Measurements from ENCODE around the gene LY6G6F. TPM values are rescaled to one million over a fixed set of nuclear protein-coding genes. Genes with fewer than 3 reads are reported as not detected.

Gene LY6G6F
- total and polyA plus RNA-seq, 2 donors (not counting 3 experiments of a cell fraction or from before 2014, with no cell fraction given): not detected

DNA sequence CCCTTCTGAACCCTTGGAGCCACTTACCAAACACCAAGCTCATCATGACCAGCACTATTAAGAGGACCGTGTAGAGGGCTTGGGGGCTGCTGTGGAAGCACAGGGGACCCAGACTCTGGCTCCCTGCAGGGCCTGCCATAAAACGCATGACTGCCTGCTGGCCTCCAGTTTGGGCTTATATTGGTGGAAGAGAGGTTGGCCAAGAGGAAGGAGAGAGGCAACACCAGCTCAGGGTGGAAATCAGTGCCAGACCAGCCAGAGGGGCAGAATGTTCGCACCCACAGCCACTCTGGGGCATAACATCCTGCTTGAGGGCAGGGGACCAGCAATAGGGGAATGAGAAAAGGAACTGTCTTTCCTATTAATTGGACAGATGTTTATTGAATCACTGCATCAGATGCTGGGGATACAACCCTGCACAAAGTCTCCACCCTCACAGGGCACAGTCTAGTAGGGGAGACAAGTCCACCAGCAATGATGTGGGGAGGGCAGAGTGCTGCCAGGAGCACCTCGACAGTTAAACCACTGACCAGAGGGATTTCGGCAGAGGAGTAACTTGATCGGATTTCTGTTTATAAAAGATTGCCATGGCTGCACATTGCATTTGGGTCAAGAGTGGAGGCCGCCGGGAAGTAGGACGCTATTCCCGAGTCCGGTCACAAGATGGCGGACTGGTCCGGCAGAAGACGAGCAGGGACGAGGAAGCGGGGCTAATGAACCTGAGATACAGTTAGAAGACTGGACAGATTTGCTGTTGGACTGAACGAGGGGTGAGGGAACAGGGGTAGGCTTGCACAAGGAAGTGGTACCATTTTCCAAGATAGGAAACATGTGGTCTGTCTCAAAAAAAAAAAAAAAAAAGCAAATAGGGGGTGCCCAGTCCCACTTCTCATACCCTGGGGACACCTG lies 26.2 kb upstream of the LY6G6F start, which contains the start of gene LY6G5C:
Gene LY6G5C (minus strand): TSS at position 842 of the 909 bp plus-strand sequence. CDS start 694 bp downstream, at position 148.
- intact Hi-C loops (cut with micrococcal nuclease) (loop anchor here (1.0 to 2.0 kb wide), 10 partner anchors 14 to 272 kb away; partner anchors contain the start of genes ABHD16A, CSNK2B, DDAH2 and NFKBIL1), dilution Hi-C loops (cut with MboI; ENCODE audit: extremely low pct_ligation_motif_present, low sequenced_read_pairs) (no loop called here)
- Histone ChIP-seq H3K27ac (ENCODE audit: insufficient read depth, low read depth, low read length) (peak within 1 kb of the TSS; percentile 18), H3K79me2 (ENCODE audit: control insufficient read depth, insufficient read depth, low read length) (no peaks in the 10 kb centered on the region), H2AFZ (ENCODE audit: low read depth, low read length) (peak within 1 kb of the TSS; percentile 94), H3K4me1 (ENCODE audit: control insufficient read depth, extremely low read depth, insufficient read depth, low read length) (peaks cover 8% of the 10 kb centered on the region), H3K4me3 (replicated peaks in 1 of 3; ENCODE audit: insufficient read depth in 1 of 3, low read depth in 1 of 3, low read length in 3 of 3) (peak within 1 kb of the TSS; percentile 18 to 59 (median 47)), H3K9ac (replicated peaks; ENCODE audit: extremely low read depth, insufficient read depth, low read length) (peak within 1 kb of the TSS; percentile 30), H3K4me2 (ENCODE audit: insufficient read depth, low read length) (peak within 1 kb of the TSS; percentile 65), H4K20me1 (replicated peaks; ENCODE audit: control insufficient read depth, extremely low read depth, insufficient read depth, low read length) (no peaks in the 10 kb centered on the region), H3K36me3 (ENCODE audit: control insufficient read depth in 2 of 2, extremely low read depth in 1 of 2, insufficient read depth in 2 of 2, low read length in 2 of 2) (no peaks in the 10 kb centered on the region), H3K27me3 (ENCODE audit: control insufficient read depth in 2 of 2, insufficient read depth in 2 of 2, low read length in 2 of 2) (no peaks in the 10 kb centered on the region), H3K9me3 (replicated peaks; ENCODE audit: control insufficient read depth, insufficient read depth, low read length) (no peaks in the 10 kb centered on the region), H3K9me1 (replicated peaks; ENCODE audit: control insufficient read depth, extremely low read depth, insufficient read depth, low read length) (no peaks in the 10 kb centered on the region)
- TF ChIP-seq POLR2A (IDR thresholded peaks at IDR 0.05; ENCODE audit: low read depth, low read length): no peak
- no peak for TF ChIP-seq GATA2 (IDR thresholded peaks at IDR 0.05; ENCODE audit: insufficient read depth, insufficient read length, low read depth, low read length)
- TF ChIP-seq CTCF (IDR thresholded peaks at IDR 0.05; ENCODE audit: extremely low read depth in 1 of 2, insufficient read depth in 1 of 2, low read depth in 1 of 2, low read length in 2 of 2): peak; percentile 60 to 66
- POLR2A ChIA-PET: interaction anchor here (0.6 to 0.8 kb wide), 2 partner anchors 57 to 149 kb away, joined by 3 to 7 read pairs; no protein-coding TSS in a partner anchor
- CTCF ChIA-PET: interaction anchor here (0.6 to 3.5 kb wide), 19 partner anchors 9 to 272 kb away, joined by 3 to 44 read pairs (median 4); partner anchors contain the start of genes ABHD16A, DDAH2, HSPA1B and MSH5
- peak; percentile 84 for FAIRE-seq
- peak; percentile 81 for DNase-seq (ENCODE audit: low read depth, low spot score)
- BruUV-seq (replicated peaks): no TSS peak

Data from endothelial cell of umbilical vein (primary cell).